Activated CD8-positive, alpha-beta memory T cell treated with anti-CD3 and anti-CD28 coated beads, Interleukin-2, amount 10 ng/mL, durations not matched to agents 7 days and 5 days (primary cell): Measurements from ENCODE around the gene WDPCP. TPM values are rescaled to one million over a fixed set of nuclear protein-coding genes. Genes with fewer than 3 reads are reported as not detected.
"Not testable (repeated sequence)": the region's sequence is repeated elsewhere in the genome, so short reads cannot be mapped to it uniquely, and the experiment has no call there.

Source experiments
- ATAC-seq: fragments of 150-1000 bp; cut with Tn5 transposase; one replicate; pipeline ENCODE4 v1.10.0; 2021; ENCODE audit warnings: moderate library complexity
- CTCF ChIA-PET: fragments of 350-600 bp; sonication (Branson Sonifier 250); formaldehyde crosslinking; loops from one replicate; lab custom pipeline; 2021; ENCODE audit warnings: antibody characterized with exemption; lab: Charles Lee
- DNase-seq: peaks from one replicate; pipeline ENCODE4 v3.0.0-alpha.2; 2020
- H3K27ac Mint-ChIP-seq: one replicate; pipeline ENCODE4 v1.8.0; 2021; ENCODE audit warnings: mild to moderate bottlenecking, mixed read lengths
- H3K27me3 Mint-ChIP-seq: one replicate; pipeline ENCODE4 v1.8.0; 2021; ENCODE audit warnings: mixed read lengths
- H3K36me3 Mint-ChIP-seq: one replicate; pipeline ENCODE4 v1.8.0; 2021; ENCODE audit warnings: mild to moderate bottlenecking, mixed read lengths
- H3K4me1 Mint-ChIP-seq: one replicate; pipeline ENCODE4 v1.8.0; 2021; ENCODE audit warnings: mixed read lengths
- H3K4me3 Mint-ChIP-seq: one replicate; pipeline ENCODE4 v1.8.0; 2021; ENCODE audit warnings: mild to moderate bottlenecking, moderate library complexity, mixed read lengths
- H3K9me3 Mint-ChIP-seq: one replicate; pipeline ENCODE4 v1.8.0; 2022; ENCODE audit warnings: low read depth, mixed read lengths
- total RNA-seq, 2 experiments: library from RNA; stranded (reverse); gene quantifications; one replicate each; pipeline ENCODE4 v1.2.3, GENCODE V29; 2021

The WDPCP gene
- total RNA-seq, 2 experiments from 2014 or later: 7.3 to 7.6 TPM

DNA sequence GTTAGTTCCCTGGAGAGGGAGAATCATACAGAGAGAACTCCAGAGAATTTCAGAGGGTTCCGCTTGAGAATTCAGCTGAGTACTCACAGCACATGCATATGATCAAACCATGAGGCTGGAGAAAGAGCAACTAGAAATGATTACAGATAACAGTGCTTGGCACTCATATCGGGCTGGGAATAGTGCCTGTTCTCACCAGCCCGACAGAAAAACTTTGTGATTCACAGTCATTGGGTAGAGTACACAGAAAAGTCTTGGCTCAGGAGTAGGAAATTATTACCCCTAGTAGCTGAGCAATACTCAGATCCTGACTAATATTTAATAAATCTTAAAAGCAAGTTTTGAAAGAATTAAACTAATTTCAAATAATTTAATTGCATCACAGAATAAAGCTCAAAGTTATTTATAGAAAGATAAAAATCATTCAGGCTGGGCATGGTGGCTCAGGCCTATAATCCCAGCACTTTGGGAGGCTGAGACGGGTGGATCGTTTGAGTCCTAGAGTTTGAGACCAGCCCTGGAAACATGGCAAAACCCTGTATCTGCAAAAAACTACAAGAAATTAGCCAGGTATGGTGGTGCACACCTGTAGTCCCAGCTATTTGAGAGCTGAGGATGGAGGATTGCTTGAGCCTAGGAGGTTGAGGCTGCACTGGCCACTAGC lies 6.8 kb downstream of the WDPCP start:
- no peak overlapping the region for H3K27ac Mint-ChIP-seq
- H3K4me3 Mint-ChIP-seq: no peak overlapping the region
- CTCF ChIA-PET: no interaction called here
- ATAC-seq (no peak), DNase-seq (no peak)
- no peaks in the 10 kb centered on the region for H3K27me3 Mint-ChIP-seq
- no peaks in the 10 kb centered on the region for H3K36me3 Mint-ChIP-seq
- H3K4me1 Mint-ChIP-seq: peaks cover 7% of the 10 kb centered on the region
- no peaks in the 10 kb centered on the region for H3K9me3 Mint-ChIP-seq

DNA sequence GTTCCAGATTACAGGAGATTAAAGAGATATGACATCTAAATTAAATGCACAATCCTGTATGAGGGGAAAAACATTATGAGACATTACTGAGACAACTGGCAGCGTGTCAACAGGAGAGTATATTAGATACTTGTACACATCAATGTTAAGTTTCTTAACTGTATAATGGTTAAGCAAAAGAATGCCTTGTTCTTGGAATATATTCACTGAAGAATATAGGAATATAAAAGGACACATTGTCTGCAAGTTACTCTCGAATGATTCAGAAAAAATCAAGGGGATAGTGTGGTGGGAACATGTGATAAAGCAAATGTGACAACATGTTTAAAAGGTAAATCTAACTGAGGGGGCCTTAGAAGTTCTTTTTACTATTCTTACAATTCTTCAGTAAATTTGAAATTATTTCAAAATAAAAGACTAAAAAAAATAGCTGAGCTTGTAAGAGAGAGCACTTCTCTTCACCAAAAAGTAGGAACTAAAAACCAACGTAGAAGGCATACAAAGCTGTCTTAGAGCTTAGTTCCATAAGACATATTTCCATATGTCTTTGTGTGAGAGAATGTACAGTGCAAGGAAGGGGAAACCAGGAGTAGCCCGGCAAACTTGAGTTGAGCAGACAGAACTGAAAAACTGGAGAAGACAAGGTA lies 7.5 kb downstream of the WDPCP start:
- CTCF ChIA-PET: no interaction called here
- no peak overlapping the region for H3K4me3 Mint-ChIP-seq

DNA sequence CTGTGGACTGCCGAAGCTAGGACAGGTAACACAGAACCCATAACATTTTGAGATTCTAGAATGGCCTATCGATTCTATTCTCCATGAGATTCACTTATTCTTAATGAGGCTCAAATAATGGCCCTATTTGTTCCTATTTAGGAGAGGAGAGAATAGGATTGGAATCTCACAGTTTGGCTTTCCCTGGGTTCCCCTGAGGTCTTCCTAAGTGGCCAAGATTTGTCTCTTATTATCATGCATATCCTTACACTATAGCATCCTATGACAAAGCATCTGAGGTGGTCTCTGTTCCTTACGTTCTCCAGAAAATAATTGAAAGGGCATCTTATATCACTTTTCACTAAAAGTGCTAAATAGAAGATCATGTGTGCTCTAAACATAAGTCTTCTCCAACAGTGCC lies 9.5 kb downstream of the WDPCP start:
- CTCF ChIA-PET: no interaction called here
- DNase-seq: no peak
- H3K27me3 Mint-ChIP-seq: no peaks in the 10 kb centered on the region
- no peak for ATAC-seq
- H3K4me3 Mint-ChIP-seq: no peak overlapping the region
- no peaks in the 10 kb centered on the region for H3K36me3 Mint-ChIP-seq
- peaks cover 6% of the 10 kb centered on the region for H3K9me3 Mint-ChIP-seq
- H3K27ac Mint-ChIP-seq: no peak overlapping the region
- peaks cover 4% of the 10 kb centered on the region for H3K4me1 Mint-ChIP-seq

More for the DNA sequence above, 7.5 kb downstream of the WDPCP start:
- Mint-ChIP-seq H3K9me3 (no peaks in the 10 kb centered on the region), H3K4me1 (peaks cover 4% of the 10 kb centered on the region), H3K27me3 (no peaks in the 10 kb centered on the region), H3K36me3 (no peaks in the 10 kb centered on the region), H3K27ac (no peak overlapping the region)
- DNase-seq (no peak), ATAC-seq (no peak)

DNA sequence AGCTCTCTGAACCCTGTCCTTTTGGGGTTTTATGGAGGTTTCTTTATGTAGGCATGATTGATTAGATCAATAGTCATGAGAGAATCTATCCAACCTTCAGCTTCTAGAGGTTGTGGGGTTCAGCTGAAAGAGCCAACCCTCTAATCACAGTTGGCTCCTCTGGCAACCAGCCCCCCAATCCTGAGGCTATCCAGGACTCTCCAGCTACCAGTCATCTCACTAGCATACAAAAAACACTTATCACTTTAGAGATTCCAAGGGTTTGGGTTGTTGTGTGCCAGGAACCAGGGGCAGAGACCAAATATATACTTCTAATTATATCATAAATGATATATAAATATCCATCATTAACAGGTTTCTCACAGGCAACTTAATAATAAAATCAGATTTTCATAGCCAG lies 11.7 kb downstream of the WDPCP start:
- Mint-ChIP-seq H3K27me3 (no peaks in the 10 kb centered on the region), H3K4me3 (no peak overlapping the region), H3K9me3 (peaks cover 6% of the 10 kb centered on the region), H3K4me1 (no peaks in the 10 kb centered on the region), H3K36me3 (peaks cover 1% of the 10 kb centered on the region), H3K27ac (no peak overlapping the region)
- CTCF ChIA-PET: no interaction called here
- ATAC-seq (no peak), DNase-seq (no peak)

DNA sequence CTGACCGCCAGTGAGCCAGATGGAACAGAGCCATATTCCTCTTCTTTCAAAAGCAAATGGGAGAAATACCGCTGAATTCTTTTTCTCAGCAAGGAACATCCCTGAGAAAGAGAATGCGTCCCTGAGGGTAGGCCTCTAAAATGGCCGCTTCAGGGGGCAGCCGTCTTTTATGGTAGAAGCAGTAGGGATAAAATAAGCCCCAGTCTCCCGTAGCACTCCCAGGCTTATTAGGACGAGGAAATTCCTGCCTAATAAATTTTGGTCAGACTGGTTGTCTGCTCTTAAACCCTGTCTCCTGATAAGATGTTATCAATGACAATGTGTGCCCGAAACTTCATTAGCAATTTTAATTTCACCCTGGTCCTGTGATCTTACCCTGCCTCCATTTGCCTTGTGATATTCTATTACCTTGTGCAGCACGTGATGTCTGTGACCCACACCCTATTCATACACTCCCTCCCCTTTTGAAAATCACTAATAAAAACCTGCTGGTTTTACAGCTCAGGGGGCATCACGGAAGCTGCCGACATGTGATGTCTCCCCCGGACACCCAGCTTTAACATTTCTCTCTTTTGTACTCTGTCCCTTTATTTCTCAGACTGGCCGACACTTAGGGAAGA lies 14.4 kb downstream of the WDPCP start:
- CTCF ChIA-PET, H3K27me3 Mint-ChIP-seq, H3K9me3 Mint-ChIP-seq, H3K27ac Mint-ChIP-seq, H3K36me3 Mint-ChIP-seq, H3K4me3 Mint-ChIP-seq, DNase-seq, ATAC-seq, H3K4me1 Mint-ChIP-seq: not testable (repeated sequence)

DNA sequence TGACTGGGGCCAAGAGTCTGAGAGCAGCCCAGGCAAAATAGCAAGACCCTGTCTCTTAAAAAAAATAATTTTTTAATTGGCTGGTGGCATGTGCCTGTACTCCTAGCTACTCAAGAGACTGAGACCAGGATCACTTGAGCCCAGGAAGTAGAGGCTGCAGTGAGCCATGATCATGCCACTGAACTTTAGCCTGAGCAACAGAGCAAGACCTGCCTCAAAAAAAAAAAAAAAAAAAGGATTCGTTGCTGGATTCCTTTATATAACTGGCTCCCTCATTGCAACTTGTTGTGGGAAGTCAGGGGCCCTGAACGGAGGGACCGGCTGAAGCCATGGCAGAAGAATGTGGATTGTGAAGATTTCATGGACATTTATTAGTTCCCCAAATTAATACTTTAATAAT lies 15.3 kb downstream of the WDPCP start:
- H3K9me3 Mint-ChIP-seq, H3K4me1 Mint-ChIP-seq, H3K4me3 Mint-ChIP-seq, DNase-seq, H3K27me3 Mint-ChIP-seq, H3K36me3 Mint-ChIP-seq, CTCF ChIA-PET, ATAC-seq, H3K27ac Mint-ChIP-seq: not testable (repeated sequence)

DNA sequence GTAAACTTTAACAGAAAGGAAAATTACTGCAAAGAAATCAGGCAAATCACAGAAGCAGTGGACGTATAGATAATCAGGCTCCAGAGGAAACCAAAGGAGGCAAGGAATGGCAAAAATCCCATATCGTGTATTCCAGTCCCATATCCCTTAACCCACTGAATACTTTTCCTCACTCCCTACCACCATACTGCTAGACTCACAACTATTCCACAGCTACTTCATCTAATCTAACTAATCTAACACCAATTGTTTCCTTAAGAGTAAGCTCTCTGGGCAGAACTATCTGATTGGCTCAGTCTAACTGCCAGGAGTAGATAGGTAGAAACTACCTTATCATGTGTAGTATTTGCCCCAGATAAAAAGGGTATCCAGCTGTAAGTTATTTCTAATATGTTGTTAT lies 16.3 kb downstream of the WDPCP start:
- Mint-ChIP-seq H3K36me3 (peaks cover 7% of the 10 kb centered on the region), H3K27me3 (no peaks in the 10 kb centered on the region), H3K4me1 (peaks cover 2% of the 10 kb centered on the region), H3K4me3 (no peak overlapping the region), H3K27ac (no peak overlapping the region), H3K9me3 (peaks cover 13% of the 10 kb centered on the region)
- CTCF ChIA-PET: no interaction called here
- ATAC-seq (no peak), DNase-seq (no peak)

DNA sequence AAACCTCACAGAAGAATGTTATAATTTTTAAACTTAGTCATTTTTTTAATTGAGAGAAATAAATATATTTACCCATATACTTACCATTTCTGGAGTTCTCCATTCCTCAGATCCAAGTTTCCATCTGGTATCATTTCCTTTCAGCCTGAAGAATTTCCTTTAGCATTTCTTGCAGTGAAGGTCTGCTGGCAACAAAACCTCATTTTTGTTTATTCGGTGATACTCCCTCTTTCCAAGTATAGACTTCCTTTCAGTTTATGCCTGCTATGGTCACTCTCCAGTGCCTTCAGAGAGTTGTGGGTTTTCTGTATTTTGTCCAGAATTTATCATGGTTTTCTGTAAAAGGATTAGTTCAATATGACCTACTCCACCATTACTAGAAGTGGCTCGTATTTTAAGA lies 17.0 kb downstream of the WDPCP start:
- CTCF ChIA-PET: no interaction called here
- DNase-seq (no peak), ATAC-seq (no peak)
- H3K4me3 Mint-ChIP-seq: no peak overlapping the region
- H3K27me3 Mint-ChIP-seq: no peaks in the 10 kb centered on the region
- peaks cover 14% of the 10 kb centered on the region for H3K9me3 Mint-ChIP-seq
- H3K4me1 Mint-ChIP-seq: peaks cover 2% of the 10 kb centered on the region
- no peak overlapping the region for H3K27ac Mint-ChIP-seq
- H3K36me3 Mint-ChIP-seq: peaks cover 7% of the 10 kb centered on the region

DNA sequence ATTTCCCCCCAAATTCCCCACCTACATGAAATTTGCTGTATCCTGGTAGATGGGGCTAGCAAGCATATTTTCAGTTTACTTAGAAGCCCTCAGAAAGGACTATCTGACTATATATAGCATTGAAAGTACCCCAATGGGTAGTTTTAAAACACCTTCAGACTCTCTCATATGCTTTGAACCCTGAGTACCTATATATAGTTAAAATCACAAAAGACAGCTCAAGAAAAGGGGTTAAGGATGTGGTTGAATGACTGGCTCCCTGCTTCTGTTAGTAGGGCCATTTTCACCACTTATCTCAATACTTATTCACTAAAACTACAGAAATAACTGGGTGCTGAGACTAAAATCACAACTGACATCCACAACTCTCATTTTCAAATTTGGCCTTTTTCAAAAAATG lies 18.5 kb downstream of the WDPCP start:
- Mint-ChIP-seq H3K27me3 (no peaks in the 10 kb centered on the region), H3K27ac (no peak overlapping the region), H3K36me3 (peaks cover 7% of the 10 kb centered on the region), H3K4me3 (no peak overlapping the region), H3K9me3 (peaks cover 14% of the 10 kb centered on the region), H3K4me1 (peaks cover 2% of the 10 kb centered on the region)
- CTCF ChIA-PET: no interaction called here
- no peak for DNase-seq
- ATAC-seq: no peak

DNA sequence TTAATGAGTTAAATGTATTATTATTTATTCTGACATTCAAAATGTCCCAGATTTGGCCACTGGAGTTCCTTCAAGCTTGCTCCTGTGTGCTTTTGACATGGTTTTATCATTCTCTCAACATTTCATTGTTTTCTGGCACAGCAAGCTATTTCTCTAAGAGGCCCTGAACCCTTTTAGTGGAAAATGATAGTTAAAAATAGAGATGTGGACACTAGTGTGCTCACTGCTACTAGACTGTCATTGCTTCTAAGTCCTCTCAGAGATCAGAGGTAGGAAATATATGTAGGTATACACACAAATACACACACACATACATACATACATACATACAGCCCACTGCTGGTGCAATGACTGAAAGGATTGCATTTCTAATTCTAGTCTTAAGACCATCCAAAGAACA lies 25.5 kb downstream of the WDPCP start:
- DNase-seq (no peak), ATAC-seq (no peak)
- H3K4me3 Mint-ChIP-seq: no peak overlapping the region
- CTCF ChIA-PET: no interaction called here
- no peaks in the 10 kb centered on the region for H3K4me1 Mint-ChIP-seq
- no peak overlapping the region for H3K27ac Mint-ChIP-seq
- peaks cover 26% of the 10 kb centered on the region for H3K36me3 Mint-ChIP-seq
- peaks cover 14% of the 10 kb centered on the region for H3K9me3 Mint-ChIP-seq
- H3K27me3 Mint-ChIP-seq: no peaks in the 10 kb centered on the region

DNA sequence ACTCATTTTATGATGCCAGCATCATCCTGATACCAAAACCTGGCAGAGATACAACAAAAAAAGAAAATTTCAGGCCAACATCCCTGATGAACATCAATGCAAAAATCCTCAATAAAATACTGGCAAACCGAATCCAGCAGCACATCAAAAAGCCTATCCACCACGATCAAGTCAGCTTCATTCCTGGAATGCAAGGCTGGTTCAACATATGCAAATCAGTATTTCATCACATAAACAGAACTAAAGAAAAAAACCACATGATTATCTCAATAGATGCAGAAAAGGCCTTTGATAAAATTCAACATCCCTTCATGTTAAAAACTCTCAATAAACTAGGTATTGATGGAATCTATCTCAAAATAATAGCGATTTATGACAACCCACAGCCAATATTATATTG lies 29.4 kb downstream of the WDPCP start:
- H3K27me3 Mint-ChIP-seq, ATAC-seq, H3K4me3 Mint-ChIP-seq, DNase-seq, H3K27ac Mint-ChIP-seq, H3K9me3 Mint-ChIP-seq, H3K4me1 Mint-ChIP-seq: not testable (repeated sequence)
- CTCF ChIA-PET: interaction anchor here (0.7 kb wide), 1 partner anchor 111 kb away, joined by 3 read pairs; no protein-coding TSS in a partner anchor
- peaks cover 29% of the 10 kb centered on the region for H3K36me3 Mint-ChIP-seq

DNA sequence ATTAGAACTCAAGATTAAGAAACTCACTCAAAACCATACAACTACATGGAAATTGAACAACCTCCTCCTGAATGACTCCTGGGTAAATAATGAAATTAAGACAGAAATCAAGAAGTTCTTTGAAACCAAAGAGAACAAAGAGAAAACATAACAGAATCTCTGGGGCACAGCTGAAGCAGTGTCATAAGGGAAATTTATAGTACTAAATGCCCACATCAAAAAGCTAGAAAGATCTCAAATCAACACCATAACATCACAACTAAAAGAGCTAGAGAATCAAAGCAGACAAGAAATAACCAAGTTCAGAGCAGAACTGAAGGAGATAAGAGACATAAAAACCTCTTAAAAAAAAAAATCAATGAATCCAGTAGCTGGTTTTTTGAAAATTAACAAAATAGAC lies 30.5 kb downstream of the WDPCP start:
- ATAC-seq, H3K27ac Mint-ChIP-seq, H3K4me3 Mint-ChIP-seq, DNase-seq, H3K9me3 Mint-ChIP-seq, H3K4me1 Mint-ChIP-seq, CTCF ChIA-PET, H3K27me3 Mint-ChIP-seq: not testable (repeated sequence)
- H3K36me3 Mint-ChIP-seq: peaks cover 28% of the 10 kb centered on the region

DNA sequence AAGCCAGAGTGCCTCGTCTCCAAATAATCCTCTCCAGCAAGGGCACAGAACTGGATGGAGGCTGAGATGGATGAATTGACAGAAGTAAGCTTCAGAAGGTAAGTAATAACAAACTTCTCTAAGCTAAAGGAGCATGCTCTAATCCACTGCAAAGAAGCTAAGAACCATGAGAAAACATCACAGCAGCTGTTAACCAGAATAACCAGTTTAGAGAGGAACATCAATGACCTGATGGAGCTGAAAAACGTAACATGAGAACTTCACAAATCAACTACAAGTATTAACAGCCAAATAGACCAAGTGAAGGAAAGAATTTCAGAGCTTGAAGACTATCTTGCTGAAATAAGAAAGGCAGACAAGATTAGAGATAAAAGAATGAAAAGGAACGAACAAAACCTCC lies 32.3 kb downstream of the WDPCP start:
- Mint-ChIP-seq H3K4me3 (no peak overlapping the region), H3K4me1 (no peaks in the 10 kb centered on the region)

DNA sequence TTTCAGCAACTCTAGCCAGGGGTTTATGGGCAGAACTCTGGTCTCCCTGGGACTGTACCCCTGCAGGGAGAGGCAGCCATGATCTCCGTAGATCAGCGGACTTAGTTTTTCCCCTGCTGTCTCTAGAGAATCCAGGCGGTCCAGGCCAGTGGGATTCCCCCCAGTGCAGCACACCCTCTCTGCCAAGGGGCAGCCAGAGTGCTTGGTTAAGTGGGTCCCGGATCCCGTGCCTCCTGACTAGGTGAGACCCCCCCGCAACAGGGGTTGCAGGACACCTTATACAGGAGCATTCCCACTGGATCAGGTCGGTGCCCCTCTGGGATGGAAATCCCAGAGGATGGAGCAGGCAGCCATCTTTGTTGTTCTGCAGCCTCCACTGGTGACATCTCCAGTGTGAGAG lies 33.0 kb downstream of the WDPCP start:
- ATAC-seq (no peak), DNase-seq (no peak)
- H3K4me3 Mint-ChIP-seq: no peak overlapping the region
- H3K9me3 Mint-ChIP-seq: peaks cover 10% of the 10 kb centered on the region
- no peak overlapping the region for H3K27ac Mint-ChIP-seq
- peaks cover 20% of the 10 kb centered on the region for H3K36me3 Mint-ChIP-seq
- CTCF ChIA-PET: no interaction called here
- no peaks in the 10 kb centered on the region for H3K27me3 Mint-ChIP-seq
- no peaks in the 10 kb centered on the region for H3K4me1 Mint-ChIP-seq

More for the DNA sequence above, 32.3 kb downstream of the WDPCP start:
- CTCF ChIA-PET: no interaction called here
- H3K9me3 Mint-ChIP-seq: peaks cover 10% of the 10 kb centered on the region
- H3K36me3 Mint-ChIP-seq: peaks cover 23% of the 10 kb centered on the region
- DNase-seq (no peak), ATAC-seq (no peak)
- H3K27me3 Mint-ChIP-seq: no peaks in the 10 kb centered on the region
- H3K27ac Mint-ChIP-seq: no peak overlapping the region
